ENCODE measurements around the gene SORBS2. TPM values are rescaled to one million over a fixed set of nuclear protein-coding genes. Genes with fewer than 3 reads are reported as not detected.

The SORBS2 gene
- total RNA-seq, 2 experiments from 2014 or later = not detected

DNA sequence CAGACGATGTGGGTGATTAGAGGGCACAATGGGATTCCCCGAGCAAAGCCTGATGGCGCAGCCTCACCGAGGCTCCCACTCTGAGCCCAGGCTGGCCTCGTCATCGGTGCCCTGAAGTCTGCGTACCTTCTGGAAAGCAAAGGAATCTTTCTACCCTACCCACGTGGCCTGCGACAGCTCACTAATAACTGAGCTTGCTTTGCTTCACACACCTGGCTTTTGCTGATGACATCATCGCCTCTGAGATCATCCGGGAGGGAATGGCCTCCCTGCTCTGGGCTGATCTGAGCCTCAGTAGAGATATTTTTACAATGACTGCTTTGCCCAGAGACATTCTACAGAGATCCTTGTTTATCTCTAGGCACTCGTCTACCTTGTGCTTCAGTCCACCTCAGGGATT is 231.3 kb downstream of the SORBS2 start:
- Mint-ChIP-seq H3K27ac (no peak overlapping the region), H3K36me3 (no peaks in the 10 kb centered on the region), H3K9me3 (ENCODE audit: low read depth) (no peaks in the 10 kb centered on the region), H3K27me3 (peaks cover 28% of the 10 kb centered on the region), H3K4me1 (no peaks in the 10 kb centered on the region), H3K4me3 (no peak overlapping the region)
- no peak for ATAC-seq
- CTCF ChIA-PET = no interaction called here
- DNase-seq = no peak

DNA sequence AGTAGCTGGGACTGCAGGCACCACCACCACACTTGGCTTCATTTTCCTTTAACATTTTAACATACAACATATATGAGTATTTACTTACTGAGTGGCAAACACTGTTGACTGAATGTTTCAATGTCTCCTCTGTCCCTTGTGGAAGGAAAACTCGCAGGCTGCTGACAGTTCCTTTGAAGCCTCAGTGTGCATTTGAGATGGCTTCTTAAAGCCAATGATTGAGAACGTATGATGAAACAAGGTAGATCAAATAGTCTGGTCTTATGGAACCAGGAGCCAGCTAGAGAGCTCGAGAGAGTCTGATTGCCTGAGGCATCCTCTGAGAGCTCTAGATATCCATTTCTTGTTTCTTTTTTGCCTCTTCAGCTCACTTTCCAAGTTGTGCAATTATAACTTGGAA is 233.7 kb downstream of the SORBS2 start:
- no peaks in the 10 kb centered on the region for H3K4me1 Mint-ChIP-seq
- CTCF ChIA-PET = no interaction called here
- peaks cover 25% of the 10 kb centered on the region for H3K27me3 Mint-ChIP-seq

DNA sequence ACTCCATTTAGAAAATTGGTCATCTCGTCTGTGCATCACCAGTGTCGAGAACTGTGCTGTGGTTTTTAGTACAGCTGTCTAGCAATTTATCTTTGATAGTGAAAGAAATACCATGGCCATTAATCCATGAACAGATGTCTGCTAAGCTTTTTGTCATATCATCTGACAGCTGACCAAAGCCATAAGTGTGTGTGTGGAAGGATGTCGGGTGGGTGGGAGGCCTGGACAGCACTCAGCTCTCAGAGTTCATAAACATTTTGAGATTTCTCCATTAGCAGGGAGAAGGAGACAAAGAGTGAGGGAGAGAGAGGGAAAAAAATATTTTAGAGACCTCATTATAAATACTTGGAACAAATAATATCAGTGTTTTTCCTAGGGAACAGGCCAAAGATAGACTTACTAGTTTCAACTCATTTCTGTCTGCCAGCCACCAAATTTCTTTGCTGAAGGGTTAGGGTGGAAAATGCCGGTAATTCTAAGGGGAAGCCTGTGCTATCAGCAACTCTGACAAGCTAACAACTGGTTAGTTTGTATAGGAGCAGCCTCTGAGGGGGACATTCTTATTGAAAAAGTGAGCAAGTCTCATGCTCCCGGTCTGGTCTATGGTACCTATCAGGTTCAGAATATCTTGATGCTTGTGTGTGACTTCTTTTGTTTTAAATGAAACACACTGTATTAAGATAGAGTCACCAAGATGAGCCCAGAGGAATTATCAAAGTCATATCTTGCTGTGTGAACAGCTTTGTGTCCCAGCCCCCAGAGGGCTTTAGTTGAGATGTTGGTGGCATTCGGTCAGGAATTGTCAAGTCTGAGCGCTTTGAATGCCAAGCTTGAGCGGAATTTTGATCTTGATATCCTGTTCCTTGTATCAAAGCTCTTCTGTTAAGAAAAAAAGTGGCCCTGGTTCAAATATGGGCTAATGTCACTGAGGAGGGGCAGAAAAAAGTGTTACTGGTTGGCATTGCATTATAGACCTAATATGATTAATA is 234.7 kb downstream of the SORBS2 start:
- H3K4me1 Mint-ChIP-seq = no peaks in the 10 kb centered on the region
- H3K36me3 Mint-ChIP-seq = no peaks in the 10 kb centered on the region
- H3K27ac Mint-ChIP-seq = no peak overlapping the region
- DNase-seq (no peak), ATAC-seq (no peak)
- no peak overlapping the region for H3K4me3 Mint-ChIP-seq
- no peaks in the 10 kb centered on the region for H3K9me3 Mint-ChIP-seq (ENCODE audit: low read depth)
- CTCF ChIA-PET = interaction anchor here (1.3 kb wide), 1 partner anchor 537 kb away, joined by 7 read pairs; no protein-coding TSS in a partner anchor
- H3K27me3 Mint-ChIP-seq = peaks cover 21% of the 10 kb centered on the region

More for the DNA sequence above, 233.7 kb downstream of the SORBS2 start:
- Mint-ChIP-seq H3K27ac (no peak overlapping the region), H3K4me3 (no peak overlapping the region), H3K36me3 (no peaks in the 10 kb centered on the region), H3K9me3 (ENCODE audit: low read depth) (no peaks in the 10 kb centered on the region)
- DNase-seq = no peak
- no peak for ATAC-seq

DNA sequence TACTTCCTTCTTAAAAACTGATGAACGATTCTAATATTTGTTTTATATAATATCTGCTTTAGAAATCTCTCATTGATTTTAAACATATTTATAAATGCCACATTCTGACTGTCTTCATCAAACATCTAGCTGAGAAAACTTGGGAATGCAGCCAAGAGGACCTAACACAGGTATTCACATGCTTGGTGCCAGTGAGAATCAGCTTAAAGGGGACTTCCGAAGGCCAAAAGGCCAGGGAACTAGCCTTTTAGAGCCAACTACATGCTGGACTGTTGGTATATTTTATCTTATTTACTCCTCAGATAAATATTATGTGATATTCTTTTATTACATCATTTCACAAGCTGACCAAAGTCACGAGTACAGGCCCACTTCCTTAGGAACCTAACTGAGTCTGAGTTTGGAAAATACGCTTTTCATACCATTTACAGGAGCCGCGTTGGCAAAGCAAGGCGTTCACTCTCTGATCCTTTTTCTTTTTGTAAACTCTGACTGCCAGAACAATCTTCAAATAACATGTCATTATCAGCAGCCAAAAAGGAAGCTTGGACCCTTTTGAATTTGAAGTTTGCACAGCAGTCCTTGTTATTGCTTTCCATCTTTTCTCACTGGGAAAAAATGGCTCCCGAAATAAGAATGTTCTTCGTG is 235.6 kb downstream of the SORBS2 start:
- no peaks in the 10 kb centered on the region for H3K4me1 Mint-ChIP-seq

DNA sequence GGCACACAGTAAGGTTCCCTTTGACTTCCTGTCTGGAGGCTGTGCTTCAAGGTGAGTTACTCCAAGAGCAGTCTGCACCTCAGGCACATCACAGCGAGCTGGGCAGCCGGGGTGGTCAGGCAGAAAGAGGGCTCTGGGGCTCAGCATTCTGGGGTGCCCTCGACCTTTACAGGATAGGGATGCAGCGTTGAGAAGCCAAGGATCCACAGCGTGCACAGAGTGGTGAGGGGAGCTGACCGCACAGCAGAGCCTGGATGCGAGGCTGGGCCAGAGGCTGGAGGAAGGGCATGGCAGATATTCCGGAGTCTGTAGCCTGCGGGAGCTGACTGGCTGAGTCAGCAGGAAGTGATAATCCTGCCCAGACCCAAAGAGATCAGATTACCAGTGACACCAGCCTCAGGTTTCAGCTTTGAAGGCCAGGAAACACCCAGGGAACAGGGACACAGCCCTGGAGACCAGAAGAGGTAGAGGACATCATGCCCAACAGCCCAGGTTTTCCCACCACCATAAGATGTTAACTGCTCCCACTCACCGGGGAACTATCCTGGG is 238.3 kb downstream of the SORBS2 start:
- Mint-ChIP-seq H3K27me3 (peaks cover 31% of the 10 kb centered on the region), H3K4me1 (no peaks in the 10 kb centered on the region), H3K9me3 (ENCODE audit: low read depth) (no peaks in the 10 kb centered on the region), H3K36me3 (no peaks in the 10 kb centered on the region), H3K4me3 (no peak overlapping the region), H3K27ac (no peak overlapping the region)
- ATAC-seq (no peak), DNase-seq (no peak)
- CTCF ChIA-PET = no interaction called here

More for the DNA sequence above, 235.6 kb downstream of the SORBS2 start:
- H3K36me3 Mint-ChIP-seq = no peaks in the 10 kb centered on the region
- no peak overlapping the region for H3K27ac Mint-ChIP-seq
- ATAC-seq (no peak), DNase-seq (no peak)
- no peak overlapping the region for H3K4me3 Mint-ChIP-seq
- CTCF ChIA-PET = interaction anchor here (1.3 kb wide), 1 partner anchor 536 kb away, joined by 7 read pairs; no protein-coding TSS in a partner anchor
- H3K27me3 Mint-ChIP-seq = peaks cover 23% of the 10 kb centered on the region
- no peaks in the 10 kb centered on the region for H3K9me3 Mint-ChIP-seq (ENCODE audit: low read depth)

DNA sequence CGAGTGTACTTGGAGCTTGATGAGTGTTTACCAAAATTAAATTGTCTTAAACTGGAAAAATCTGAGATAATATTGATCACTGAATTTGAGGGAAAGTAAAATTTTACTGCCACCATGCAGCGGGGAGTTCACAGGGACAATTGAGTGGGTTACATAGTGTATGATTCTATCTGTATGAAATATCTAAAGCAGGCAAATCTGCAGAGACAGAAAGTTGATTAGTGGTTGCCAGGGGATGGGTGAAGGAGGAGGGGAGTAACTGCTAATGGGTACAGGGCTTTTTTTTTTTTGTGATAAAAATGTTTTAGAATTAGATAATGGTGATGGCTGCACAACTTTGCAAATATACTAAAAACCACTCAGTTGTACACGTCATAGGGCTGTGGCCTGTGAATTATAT is 241.3 kb downstream of the SORBS2 start:
- ATAC-seq (no peak), DNase-seq (no peak)
- Mint-ChIP-seq H3K9me3 (ENCODE audit: low read depth) (no peaks in the 10 kb centered on the region), H3K27me3 (peaks cover 26% of the 10 kb centered on the region), H3K27ac (no peak overlapping the region), H3K4me1 (peaks cover 11% of the 10 kb centered on the region), H3K4me3 (no peak overlapping the region), H3K36me3 (no peaks in the 10 kb centered on the region)
- CTCF ChIA-PET = interaction anchor here (1.2 kb wide), 1 partner anchor 27 kb away, joined by 3 read pairs; no protein-coding TSS in a partner anchor

DNA sequence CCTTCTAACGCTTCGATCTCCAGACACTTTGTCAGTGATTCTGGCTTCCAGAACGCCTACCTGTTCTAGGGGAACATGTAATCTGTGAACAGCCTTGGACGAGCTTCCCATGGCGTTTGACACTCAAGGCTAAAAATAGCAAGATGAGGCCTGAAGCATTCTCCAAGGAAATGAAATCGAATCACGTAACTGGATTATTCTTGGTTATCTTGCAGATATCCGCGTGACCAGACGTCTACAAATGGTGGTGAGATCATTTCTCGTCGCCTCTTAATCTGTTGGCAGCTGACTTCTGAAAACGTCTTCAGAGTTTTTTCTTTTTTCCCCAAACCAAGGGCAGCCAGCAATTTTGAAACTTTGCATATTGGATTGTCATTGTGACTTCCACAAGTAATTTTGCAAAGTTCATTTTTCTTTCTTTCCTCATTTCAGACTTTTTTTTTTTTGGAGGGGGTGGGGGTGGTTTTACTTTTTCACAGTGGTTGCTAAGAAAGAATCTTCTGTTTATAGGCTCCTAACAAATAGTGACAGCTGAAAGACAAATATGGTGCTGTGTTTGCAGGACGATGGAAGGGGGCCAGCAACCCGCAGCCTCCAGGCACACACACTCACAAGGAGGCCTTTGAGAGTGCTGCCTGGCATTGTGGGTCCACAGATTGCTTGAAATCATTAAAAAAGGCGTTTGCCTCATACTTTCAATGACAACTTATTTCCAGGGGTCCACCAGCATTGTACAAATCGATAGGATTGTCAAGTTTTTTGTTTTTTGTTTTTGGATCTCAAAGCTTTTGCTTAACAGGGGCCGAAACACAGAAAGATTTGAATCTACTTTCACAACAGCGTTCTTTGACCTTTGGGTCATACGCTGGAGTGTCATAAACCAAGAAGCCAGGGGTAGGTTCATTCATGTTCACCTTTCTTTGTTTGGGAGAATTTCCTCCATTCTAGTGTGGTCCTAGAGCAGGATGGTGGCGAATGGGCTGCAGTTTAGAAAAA is 244.3 kb downstream of the SORBS2 start:
- Mint-ChIP-seq H3K9me3 (ENCODE audit: low read depth) (no peaks in the 10 kb centered on the region), H3K4me1 (peaks cover 11% of the 10 kb centered on the region), H3K27ac (no peak overlapping the region), H3K36me3 (no peaks in the 10 kb centered on the region), H3K4me3 (no peak overlapping the region), H3K27me3 (peaks cover 23% of the 10 kb centered on the region)
- DNase-seq = no peak
- ATAC-seq = no peak
- CTCF ChIA-PET = no interaction called here

DNA sequence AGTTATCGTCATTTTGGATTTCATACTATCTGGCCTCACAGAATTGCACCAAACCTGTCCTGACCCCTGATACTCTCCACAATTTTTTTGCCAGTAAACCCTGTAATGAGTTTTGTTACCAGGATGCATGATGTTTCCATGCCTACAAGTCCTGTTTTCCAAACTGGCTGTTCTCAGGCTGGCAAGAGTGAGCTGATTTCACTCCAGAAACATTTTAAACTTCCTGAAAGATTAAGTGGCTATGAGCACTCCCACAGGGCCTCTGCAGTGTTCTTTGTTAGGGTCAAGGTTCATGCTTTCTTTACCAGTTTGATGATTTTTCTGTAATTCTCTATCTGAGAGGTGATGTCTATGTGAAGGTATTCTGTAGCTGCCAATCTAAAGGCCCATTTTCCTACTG is 245.0 kb downstream of the SORBS2 start:
- ATAC-seq (no peak), DNase-seq (no peak)
- H3K36me3 Mint-ChIP-seq = no peaks in the 10 kb centered on the region
- no peaks in the 10 kb centered on the region for H3K9me3 Mint-ChIP-seq (ENCODE audit: low read depth)
- peaks cover 11% of the 10 kb centered on the region for H3K4me1 Mint-ChIP-seq
- H3K4me3 Mint-ChIP-seq = no peak overlapping the region
- no peak overlapping the region for H3K27ac Mint-ChIP-seq
- peaks cover 23% of the 10 kb centered on the region for H3K27me3 Mint-ChIP-seq
- CTCF ChIA-PET = no interaction called here

DNA sequence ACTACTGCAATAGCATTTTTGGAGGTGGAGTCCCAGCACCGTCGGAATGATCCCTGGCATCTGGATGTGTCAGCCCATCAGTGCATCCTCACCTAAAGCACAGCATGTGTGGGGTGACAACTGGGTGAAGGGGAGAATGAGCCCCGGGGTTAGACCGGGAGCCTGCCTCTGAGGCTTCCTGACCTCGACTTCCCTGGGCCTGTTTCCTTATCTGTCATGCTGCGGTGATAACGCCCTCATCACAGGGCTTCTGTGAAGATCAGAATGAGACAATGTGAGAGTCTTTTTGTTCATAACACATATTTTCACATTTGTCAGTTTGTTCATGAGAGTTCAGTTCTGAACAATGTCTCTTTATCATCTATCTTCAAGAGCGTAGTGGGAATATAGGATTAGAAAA is 245.6 kb downstream of the SORBS2 start:
- Mint-ChIP-seq H3K27me3 (peaks cover 19% of the 10 kb centered on the region), H3K27ac (no peak overlapping the region), H3K4me3 (no peak overlapping the region), H3K9me3 (ENCODE audit: low read depth) (no peaks in the 10 kb centered on the region), H3K36me3 (no peaks in the 10 kb centered on the region), H3K4me1 (peaks cover 11% of the 10 kb centered on the region)
- DNase-seq = peak; percentile 59
- CTCF ChIA-PET = no interaction called here
- peak; percentile 66 for ATAC-seq

DNA sequence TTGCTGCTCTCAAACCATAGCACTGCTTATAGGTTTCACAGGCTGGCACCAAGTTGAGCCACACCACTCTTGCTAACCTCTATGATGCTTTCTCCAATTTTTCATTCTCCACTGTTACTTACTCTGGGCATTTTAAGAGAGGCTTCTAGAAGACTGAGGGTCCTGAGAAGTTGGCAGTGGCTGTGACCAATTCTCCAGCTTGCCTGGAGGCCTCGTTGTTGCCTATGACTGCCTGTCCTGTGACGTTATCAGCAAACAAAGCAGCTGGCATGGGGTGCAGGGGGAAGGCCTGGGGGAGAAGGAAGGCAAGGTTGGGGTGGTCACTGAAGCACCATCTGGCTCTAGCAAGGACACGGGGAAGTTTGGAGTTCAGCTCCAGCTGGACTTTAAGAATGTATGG is 246.3 kb downstream of the SORBS2 start:
- H3K27me3 Mint-ChIP-seq = peaks cover 19% of the 10 kb centered on the region
- CTCF ChIA-PET = no interaction called here
- DNase-seq = no peak
- no peak overlapping the region for H3K27ac Mint-ChIP-seq
- no peaks in the 10 kb centered on the region for H3K36me3 Mint-ChIP-seq
- H3K9me3 Mint-ChIP-seq (ENCODE audit: low read depth) = no peaks in the 10 kb centered on the region
- no peak overlapping the region for H3K4me3 Mint-ChIP-seq
- H3K4me1 Mint-ChIP-seq = peaks cover 11% of the 10 kb centered on the region
- ATAC-seq = no peak

DNA sequence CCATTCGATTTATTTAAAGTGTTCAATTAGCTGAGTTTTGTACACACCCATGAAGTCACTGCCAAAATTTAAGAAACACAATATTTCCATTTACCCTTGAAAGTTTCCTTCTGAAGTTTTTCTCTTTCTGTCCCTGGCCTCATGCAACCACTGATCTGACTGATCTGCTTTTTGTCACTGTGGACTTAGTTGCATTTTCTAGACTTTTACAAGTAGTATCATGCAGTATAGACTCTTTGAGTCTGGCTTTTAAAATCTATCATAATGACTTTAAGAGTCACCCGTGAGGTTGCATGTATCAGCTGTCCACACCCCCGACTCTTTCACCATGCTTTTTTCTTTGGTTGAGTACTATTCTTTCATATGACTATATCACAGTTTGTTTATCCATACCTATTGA is 247.6 kb downstream of the SORBS2 start:
- ATAC-seq = no peak
- peaks cover 11% of the 10 kb centered on the region for H3K4me1 Mint-ChIP-seq
- DNase-seq = no peak
- H3K27ac Mint-ChIP-seq = no peak overlapping the region
- CTCF ChIA-PET = no interaction called here
- H3K4me3 Mint-ChIP-seq = no peak overlapping the region
- H3K9me3 Mint-ChIP-seq (ENCODE audit: low read depth) = no peaks in the 10 kb centered on the region
- H3K27me3 Mint-ChIP-seq = peaks cover 13% of the 10 kb centered on the region
- no peaks in the 10 kb centered on the region for H3K36me3 Mint-ChIP-seq

DNA sequence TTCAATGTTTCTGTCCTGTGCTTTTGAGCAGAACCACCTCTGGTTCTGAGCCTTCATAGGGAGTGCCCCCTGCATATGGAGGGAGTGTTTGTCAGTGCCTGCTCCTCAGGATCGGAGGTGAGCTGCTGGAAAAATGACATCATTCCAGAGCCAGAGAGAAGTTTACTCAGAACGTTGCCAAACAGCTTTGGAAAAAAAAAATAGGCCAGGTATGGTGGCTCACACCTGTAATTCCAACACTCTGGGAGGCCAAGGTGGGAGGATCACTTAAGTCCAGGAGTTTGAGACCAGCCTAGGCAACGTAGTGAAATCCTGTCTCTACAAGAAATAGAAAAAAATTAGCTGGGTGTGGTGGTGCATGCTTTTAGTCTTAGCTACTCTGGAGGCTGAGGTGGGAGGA is 249.5 kb downstream of the SORBS2 start:
- H3K36me3 Mint-ChIP-seq = no peaks in the 10 kb centered on the region
- no peaks in the 10 kb centered on the region for H3K9me3 Mint-ChIP-seq (ENCODE audit: low read depth)
- peaks cover 11% of the 10 kb centered on the region for H3K4me1 Mint-ChIP-seq
- H3K27me3 Mint-ChIP-seq = peaks cover 26% of the 10 kb centered on the region
- no peak overlapping the region for H3K27ac Mint-ChIP-seq
- no peak for DNase-seq
- ATAC-seq = no peak
- no peak overlapping the region for H3K4me3 Mint-ChIP-seq
- CTCF ChIA-PET = no interaction called here

DNA sequence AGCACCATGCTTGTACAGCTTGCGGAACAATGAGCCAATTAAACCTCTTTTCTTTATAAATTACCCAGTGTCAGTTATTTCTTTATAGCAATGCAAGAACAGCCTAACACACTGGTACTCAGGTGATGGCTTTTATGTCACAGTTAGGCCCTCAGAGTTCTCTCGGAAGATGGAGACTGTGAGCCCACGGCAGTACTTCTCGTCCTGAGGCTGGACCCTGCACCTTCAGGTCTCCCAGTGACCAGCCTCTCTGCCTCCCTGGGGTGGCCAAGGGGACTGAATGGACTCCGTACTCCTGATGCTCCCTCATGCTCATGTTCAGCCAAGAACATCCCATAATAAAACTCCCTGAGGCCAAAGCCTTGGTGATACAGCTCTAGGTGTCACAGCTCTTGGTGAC is 251.7 kb downstream of the SORBS2 start:
- no peak for ATAC-seq
- no peaks in the 10 kb centered on the region for H3K9me3 Mint-ChIP-seq (ENCODE audit: low read depth)
- CTCF ChIA-PET = no interaction called here
- no peak overlapping the region for H3K27ac Mint-ChIP-seq
- no peak overlapping the region for H3K4me3 Mint-ChIP-seq
- no peak for DNase-seq
- H3K36me3 Mint-ChIP-seq = no peaks in the 10 kb centered on the region
- no peaks in the 10 kb centered on the region for H3K4me1 Mint-ChIP-seq
- peaks cover 34% of the 10 kb centered on the region for H3K27me3 Mint-ChIP-seq

Measured in activated CD8-positive, alpha-beta memory T cell treated with anti-CD3 and anti-CD28 coated beads, Interleukin-2, amount 10 ng/mL, durations not matched to agents 7 days and 5 days (primary cell).